GM23338 (cell line): ENCODE results near the gene SMIM31.

Experiments used
- EZH2phosphoT487 ChIP-seq: fragments of 200-600 bp; sonication (generic); IDR thresholded peaks from one replicate; pipeline ENCODE4 v1.8.1; 2018; ENCODE audit warnings: antibody characterized with exemption; ENCODE audit not compliant: unreplicated experiment
- POLR2AphosphoS5 ChIP-seq: IDR thresholded peaks from 2 replicates; pipeline ENCODE4 v1.6.1; 2016; ENCODE audit warnings: antibody characterized with exemption, low read depth
- TF ChIP-seq, protein P1 (sequence below), 2 experiments: fragments of 200-600 bp in 1 of 2; sonication (generic) in 1 of 2; conservative IDR thresholded peaks; 2 replicates each; pipeline versions ENCODE4 v1.5.1 to v1.6.1; 2016 to 2017; ENCODE audit warnings: antibody characterized with exemption in 2 of 2, low read depth in 2 of 2, mild to moderate bottlenecking in 2 of 2, moderate library complexity in 1 of 2

DNA sequence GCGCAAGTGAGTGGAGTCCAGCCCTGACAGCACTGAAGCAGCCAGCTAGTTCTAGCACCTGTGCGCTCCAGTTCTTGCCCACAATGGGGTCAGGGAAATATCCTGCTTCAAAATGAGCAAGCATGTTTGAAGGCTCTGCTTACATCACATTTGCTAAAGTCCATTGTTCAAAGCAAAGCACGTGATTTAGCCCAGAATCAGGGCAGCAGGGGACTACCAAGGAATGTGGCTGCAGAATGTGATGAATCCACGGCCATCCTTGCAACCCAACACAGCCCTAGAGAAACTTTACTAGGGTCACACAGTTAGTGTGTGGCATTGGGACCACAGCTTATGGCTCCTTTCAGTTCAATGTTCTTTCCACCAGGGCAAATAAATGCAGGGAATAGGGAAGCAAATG, 47.3 kb upstream of the SMIM31 start:
- TF ChIP-seq EZH2phosphoT487 (no peak), POLR2AphosphoS5 (no peak)
- TF ChIP-seq, protein P1, sequence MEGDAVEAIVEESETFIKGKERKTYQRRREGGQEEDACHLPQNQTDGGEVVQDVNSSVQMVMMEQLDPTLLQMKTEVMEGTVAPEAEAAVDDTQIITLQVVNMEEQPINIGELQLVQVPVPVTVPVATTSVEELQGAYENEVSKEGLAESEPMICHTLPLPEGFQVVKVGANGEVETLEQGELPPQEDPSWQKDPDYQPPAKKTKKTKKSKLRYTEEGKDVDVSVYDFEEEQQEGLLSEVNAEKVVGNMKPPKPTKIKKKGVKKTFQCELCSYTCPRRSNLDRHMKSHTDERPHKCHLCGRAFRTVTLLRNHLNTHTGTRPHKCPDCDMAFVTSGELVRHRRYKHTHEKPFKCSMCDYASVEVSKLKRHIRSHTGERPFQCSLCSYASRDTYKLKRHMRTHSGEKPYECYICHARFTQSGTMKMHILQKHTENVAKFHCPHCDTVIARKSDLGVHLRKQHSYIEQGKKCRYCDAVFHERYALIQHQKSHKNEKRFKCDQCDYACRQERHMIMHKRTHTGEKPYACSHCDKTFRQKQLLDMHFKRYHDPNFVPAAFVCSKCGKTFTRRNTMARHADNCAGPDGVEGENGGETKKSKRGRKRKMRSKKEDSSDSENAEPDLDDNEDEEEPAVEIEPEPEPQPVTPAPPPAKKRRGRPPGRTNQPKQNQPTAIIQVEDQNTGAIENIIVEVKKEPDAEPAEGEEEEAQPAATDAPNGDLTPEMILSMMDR (conservative IDR thresholded peaks at IDR 0.05; ENCODE audit: low read depth in 2 of 2): no peak
